Measurements from ENCODE around the gene AMPD2. TPM values are rescaled to one million over a fixed set of nuclear protein-coding genes. Genes with fewer than 3 reads are reported as not detected.
"Not testable (repeated sequence)": the region's sequence is repeated elsewhere in the genome, so short reads cannot be mapped to it uniquely, and the experiment has no call there.

AMPD2 gene
- total and polyA plus RNA-seq, 2 experiments from 2014 or later, result 61.3 to 79.3 TPM

- Histone ChIP-seq H3K27me3 (replicated peaks; ENCODE audit: insufficient read depth) (no peaks in the 10 kb centered on the region), H3K4me2 (ENCODE audit: unreplicated experiment) (no peak overlapping the region), H3K4me3 (no peak overlapping the region), H2AFZ (no peak overlapping the region), H4K20me1 (ENCODE audit: insufficient read depth) (no peaks in the 10 kb centered on the region), H3F3A (ENCODE audit: insufficient read depth) (no peaks in the 10 kb centered on the region), H3K36me3 (ENCODE audit: low read depth) (no peaks in the 10 kb centered on the region), H3K9me2 (ENCODE audit: insufficient read depth) (no peaks in the 10 kb centered on the region), H3K79me2 (ENCODE audit: insufficient read depth) (no peaks in the 10 kb centered on the region), H3K27ac (no peak overlapping the region), H3K9me3 (ENCODE audit: low read depth) (no peaks in the 10 kb centered on the region), H3K4me1 (ENCODE audit: insufficient read depth) (no peaks in the 10 kb centered on the region), H3K9ac (no peak overlapping the region)
- DNase-seq, result no peak
- in situ Hi-C loops (cut with MboI), result no loop called here
- 66% methylated on average over 3 of the region's 3 CpGs for WGBS, 2 experiments (ENCODE audit: low coverage in 1 of 2, low lambda C conversion rate in 2 of 2, missing lambda C conversion rate in 2 of 2)
- TF ChIP-seq EZH2 (IDR thresholded peaks at IDR 0.05; ENCODE audit: insufficient read depth, poor library complexity, severe bottlenecking) (no peak), EZH2phosphoT487 (IDR thresholded peaks at IDR 0.05; ENCODE audit: insufficient read depth, low read depth) (no peak)
Measured at GRCh38 chr1:109677459-109677858, 57.8 kb downstream of the AMPD2 start.

DNA sequence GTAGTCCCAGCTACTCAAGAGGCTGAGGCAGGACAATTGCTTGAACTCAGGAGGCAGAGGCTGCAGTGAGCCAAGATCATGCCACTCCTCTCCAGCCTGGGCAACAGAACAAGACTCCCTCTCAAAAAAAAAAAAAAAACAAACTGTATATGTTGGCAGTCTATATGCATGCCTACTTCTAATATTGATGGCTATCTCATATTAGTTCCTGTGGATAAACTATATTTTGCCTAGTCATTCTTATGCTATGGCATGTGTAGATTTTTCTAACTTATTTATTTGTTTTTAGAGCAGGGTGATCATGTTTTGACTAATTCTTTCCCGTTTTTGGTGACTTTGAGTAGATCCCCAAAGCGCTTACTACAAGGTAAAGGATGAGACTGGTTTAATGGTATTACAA, 59.0 kb downstream of the AMPD2 start:
- H3F3A ChIP-seq (ENCODE audit: insufficient read depth); H3K9ac ChIP-seq; H3K4me2 ChIP-seq (ENCODE audit: unreplicated experiment); H4K20me1 ChIP-seq (ENCODE audit: insufficient read depth); H3K9me2 ChIP-seq (ENCODE audit: insufficient read depth); in situ Hi-C loops (cut with MboI); H3K36me3 ChIP-seq (ENCODE audit: low read depth); H3K79me2 ChIP-seq (ENCODE audit: insufficient read depth); H3K27me3 ChIP-seq (replicated peaks; ENCODE audit: insufficient read depth); H3K4me1 ChIP-seq (ENCODE audit: insufficient read depth); H3K4me3 ChIP-seq; H3K27ac ChIP-seq; H2AFZ ChIP-seq; DNase-seq; H3K9me3 ChIP-seq (ENCODE audit: low read depth): not testable (repeated sequence)
- WGBS, 2 experiments (ENCODE audit: low coverage in 1 of 2, low lambda C conversion rate in 2 of 2, missing lambda C conversion rate in 2 of 2), result 79 to 91% methylated on average over 2 of the region's 2 CpGs

MicroRNAs encoded within 50 kb of the gene (microRNA counts, 767-probe panel; counts per million panel counts)
- 6,536 counts per million, percentile 93 among the panel's probes with 10 or more counts for microRNA hsa-miR-197-3p

Small RNAs within 50 kb of the gene (small RNA-seq; reads per million reads assigned to genes)
- gene RNU6V (ENCODE audit: low read depth, low replicate concordance), result not detected

Other genes with a start within 250 kb of the AMPD2 start
- gene SORT1, start 221.9 kb upstream of the AMPD2 start, total RNA-seq (2014; rRNA removed; shearing (Covaris generic)), result 8.4 and 11.8 TPM in 2 replicates
- 6.7 and 7.1 TPM in 2 replicates for gene SORT1, start 221.9 kb upstream of the AMPD2 start, polyA plus RNA-seq (2016; fragmentation: Nextera tagmentation; extraction: Ambion mirVana)
- gene PSMA5, start 193.4 kb upstream of the AMPD2 start, total RNA-seq (2014; rRNA removed; shearing (Covaris generic)), result 38.8 and 53.7 TPM in 2 replicates
- 89.7 and 94.5 TPM in 2 replicates for gene PSMA5, start 193.4 kb upstream of the AMPD2 start, polyA plus RNA-seq (2016; fragmentation: Nextera tagmentation; extraction: Ambion mirVana)
- 0.11 and 0.13 TPM in 2 replicates for gene SYPL2, start 153.3 kb upstream of the AMPD2 start, total RNA-seq (2014; rRNA removed; shearing (Covaris generic))
- 0.38 and 0.60 TPM in 2 replicates for gene SYPL2, start 153.3 kb upstream of the AMPD2 start, polyA plus RNA-seq (2016; fragmentation: Nextera tagmentation; extraction: Ambion mirVana)
- 2.1 and 5.3 TPM in 2 replicates for gene ATXN7L2, start 135.9 kb upstream of the AMPD2 start, total RNA-seq (2014; rRNA removed; shearing (Covaris generic))
- gene ATXN7L2, start 135.9 kb upstream of the AMPD2 start, polyA plus RNA-seq (2016; fragmentation: Nextera tagmentation; extraction: Ambion mirVana), result 3.0 and 3.3 TPM in 2 replicates
- 9.5 and 9.6 TPM in 2 replicates for gene CYB561D1, start 125.7 kb upstream of the AMPD2 start, total RNA-seq (2014; rRNA removed; shearing (Covaris generic))
- gene CYB561D1, start 125.7 kb upstream of the AMPD2 start, polyA plus RNA-seq (2016; fragmentation: Nextera tagmentation; extraction: Ambion mirVana), result 5.5 and 5.9 TPM in 2 replicates
- gene AMIGO1, start 110.1 kb upstream of the AMPD2 start, total RNA-seq (2014; rRNA removed; shearing (Covaris generic)), result 2.7 and 2.8 TPM in 2 replicates
- gene AMIGO1, start 110.1 kb upstream of the AMPD2 start, polyA plus RNA-seq (2016; fragmentation: Nextera tagmentation; extraction: Ambion mirVana), result 1.3 and 1.7 TPM in 2 replicates
- gene GPR61, start 80.0 kb upstream of the AMPD2 start, total RNA-seq (2014; rRNA removed; shearing (Covaris generic)), result not detected in 2 replicates
- not detected in 2 replicates for gene GPR61, start 80.0 kb upstream of the AMPD2 start, polyA plus RNA-seq (2016; fragmentation: Nextera tagmentation; extraction: Ambion mirVana)
- gene GNAI3, start 71.2 kb upstream of the AMPD2 start, total RNA-seq (2014; rRNA removed; shearing (Covaris generic)), result 14.7 and 14.9 TPM in 2 replicates
- 14.6 and 14.9 TPM in 2 replicates for gene GNAI3, start 71.2 kb upstream of the AMPD2 start, polyA plus RNA-seq (2016; fragmentation: Nextera tagmentation; extraction: Ambion mirVana)
- not detected in 2 replicates for gene GNAT2, start 221 bp upstream of the AMPD2 start, total RNA-seq (2014; rRNA removed; shearing (Covaris generic))
- gene GNAT2, start 221 bp upstream of the AMPD2 start, polyA plus RNA-seq (2016; fragmentation: Nextera tagmentation; extraction: Ambion mirVana), result 0.32 TPM in 1 of 2 replicates, not detected in the other
- gene GSTM4, start 36.3 kb downstream of the AMPD2 start, total RNA-seq (2014; rRNA removed; shearing (Covaris generic)), result 6.2 and 7.7 TPM in 2 replicates
- gene GSTM4, start 36.3 kb downstream of the AMPD2 start, polyA plus RNA-seq (2016; fragmentation: Nextera tagmentation; extraction: Ambion mirVana), result 12.4 and 15.2 TPM in 2 replicates
- gene GSTM2, start 48.2 kb downstream of the AMPD2 start, total RNA-seq (2014; rRNA removed; shearing (Covaris generic)), result 19.7 and 27.7 TPM in 2 replicates
- 40.1 and 41.2 TPM in 2 replicates for gene GSTM2, start 48.2 kb downstream of the AMPD2 start, polyA plus RNA-seq (2016; fragmentation: Nextera tagmentation; extraction: Ambion mirVana)
- not detected in 2 replicates for gene GSTM1, start 68.0 kb downstream of the AMPD2 start, total RNA-seq (2014; rRNA removed; shearing (Covaris generic))
- not detected in 2 replicates for gene GSTM1, start 68.0 kb downstream of the AMPD2 start, polyA plus RNA-seq (2016; fragmentation: Nextera tagmentation; extraction: Ambion mirVana)
- gene GSTM5, start 92.4 kb downstream of the AMPD2 start, total RNA-seq (2014; rRNA removed; shearing (Covaris generic)), result 1.5 and 2.4 TPM in 2 replicates
- gene GSTM5, start 92.4 kb downstream of the AMPD2 start, polyA plus RNA-seq (2016; fragmentation: Nextera tagmentation; extraction: Ambion mirVana), result 2.5 and 3.8 TPM in 2 replicates
- gene GSTM3, start 121.2 kb downstream of the AMPD2 start, total RNA-seq (2014; rRNA removed; shearing (Covaris generic)), result 28.7 and 30.0 TPM in 2 replicates
- 75.2 and 81.0 TPM in 2 replicates for gene GSTM3, start 121.2 kb downstream of the AMPD2 start, polyA plus RNA-seq (2016; fragmentation: Nextera tagmentation; extraction: Ambion mirVana)
- not detected in 2 replicates for gene EPS8L3, start 144.1 kb downstream of the AMPD2 start, total RNA-seq (2014; rRNA removed; shearing (Covaris generic))
- not detected in 2 replicates for gene EPS8L3, start 144.1 kb downstream of the AMPD2 start, polyA plus RNA-seq (2016; fragmentation: Nextera tagmentation; extraction: Ambion mirVana)